22Rv1 (cell line): ENCODE results near the gene KCNQ1.

ENCODE experiments used
- CTCF ChIP-seq: fragments of 450-650 bp; IDR thresholded peaks from 2 replicates; pipeline ENCODE4 v1.5.1; 2017; ENCODE audit warnings: mild to moderate bottlenecking
- ZFX ChIP-seq: fragments of 450-650 bp; IDR thresholded peaks from 2 replicates; pipeline ENCODE4 v1.6.1; 2017; ENCODE audit warnings: antibody characterized with exemption, borderline replicate concordance

- no peak for TF ChIP-seq CTCF
- no peak for TF ChIP-seq ZFX
Observed at GRCh38 chr11:2459796-2460531, 15.2 kb downstream of the KCNQ1 start.
